Bronchial epithelial cell (primary cell): ENCODE measurements around the gene EGLN1. TPM values are rescaled to one million over a fixed set of nuclear protein-coding genes. Genes with fewer than 3 reads are reported as not detected.

Source experiments
- DNase-seq: peaks from one replicate; pipeline ENCODE4 v3.0.0-alpha.2; 2010; ENCODE audit warnings: low read depth
- FAIRE-seq: peaks from 2 replicates; lab custom pipeline; 2011; peaks lifted over from hg19 to GRCh38; lab: Jason Lieb, UNC
- H3K27me3 ChIP-seq: 2 replicates; pipeline ENCODE4 v1.5.1; 2011; ENCODE audit warnings: low read length; ENCODE audit not compliant: control insufficient read depth, insufficient read depth
- H3K36me3 ChIP-seq: 2 replicates; pipeline ENCODE4 v1.5.1; 2011; ENCODE audit warnings: low read length; ENCODE audit not compliant: control insufficient read depth, insufficient read depth
- H3K4me3 ChIP-seq: 2 replicates; pipeline ENCODE4 v1.5.1; 2011; ENCODE audit warnings: mild to moderate bottlenecking, low read depth, low read length, control low read depth
- CTCF ChIP-seq: IDR thresholded peaks from 2 replicates; pipeline ENCODE4 v1.5.1; 2011; ENCODE audit warnings: mild to moderate bottlenecking, moderate library complexity, low read length, control low read depth, inconsistent platforms; ENCODE audit not compliant: insufficient read depth, severe bottlenecking
- total RNA-seq: library from RNA; depleted of rRNA; stranded (reverse); fragments of >200 nt; gene quantifications from 2 replicates; pipeline ENCODE4 v1.2.1, GENCODE V29; 2014

Gene EGLN1
- total RNA-seq, 1 donor from 2014 or later: 31.9 TPM

- FAIRE-seq (no peak), DNase-seq (no peak)
- H3K4me3 ChIP-seq: no peak overlapping the region
- TF ChIP-seq CTCF: no peak
- no peaks in the 10 kb centered on the region for H3K27me3 ChIP-seq
- H3K36me3 ChIP-seq: no peaks in the 10 kb centered on the region
These were observed 104.6 kb downstream of the EGLN1 start for GRCh38 chr1:231317306-231318014.

GRCh38 chr1:231315887-231316286, 106.2 kb downstream of the EGLN1 start:
- DNase-seq (no peak), FAIRE-seq (no peak)
- Histone ChIP-seq H3K36me3 (no peaks in the 10 kb centered on the region), H3K27me3 (no peaks in the 10 kb centered on the region), H3K4me3 (no peak overlapping the region)
- TF ChIP-seq CTCF: peak; percentile 52

Other genes with a start within 250 kb of the EGLN1 start
- gene GNPAT, start 181.1 kb downstream of the EGLN1 start, total RNA-seq: 46.9 and 48.7 TPM in 2 replicates
- gene EXOC8, start 84.4 kb downstream of the EGLN1 start, total RNA-seq: 17.4 and 19.5 TPM in 2 replicates
- gene SPRTN, start 84.0 kb downstream of the EGLN1 start, total RNA-seq: 14.2 and 14.5 TPM in 2 replicates
- 27.1 and 30.3 TPM in 2 replicates for gene TSNAX, start 106.4 kb upstream of the EGLN1 start, total RNA-seq
- gene DISC1, start 204.5 kb upstream of the EGLN1 start, total RNA-seq: 0.64 and 0.79 TPM in 2 replicates